Measurements from ENCODE around the gene CDC7. TPM values are rescaled to one million over a fixed set of nuclear protein-coding genes. Genes with fewer than 3 reads are reported as not detected.

The CDC7 gene
- total RNA-seq, 1 experiment from 2014 or later = 41.6 TPM

GRCh38 chr1:91455334-91455733 lies 45.3 kb upstream of the CDC7 start:
- Mint-ChIP-seq H3K36me3 (ENCODE audit: insufficient read depth in 1 of 3, low read depth in 3 of 3) (no peaks in the 10 kb centered on the region), H3K27ac (no peak overlapping the region), H3K4me1 (no peaks in the 10 kb centered on the region), H3K4me3 (no peak overlapping the region), H3K9me3 (no peaks in the 10 kb centered on the region), H3K27me3 (ENCODE audit: low read depth) (no peaks in the 10 kb centered on the region)
- H3K27me3 ChIP-seq (ENCODE audit: insufficient read depth, low read length) = no peaks in the 10 kb centered on the region
- H3K4me2 ChIP-seq (ENCODE audit: insufficient read depth, insufficient read length, low read length) = no peak overlapping the region
- no peak overlapping the region for H4K5ac ChIP-seq (ENCODE audit: insufficient read length, low read depth, low read length)
- H3K79me1 ChIP-seq (ENCODE audit: insufficient read depth, low read depth, low read length, poor library complexity, severe bottlenecking) = no peaks in the 10 kb centered on the region
- H3K4ac ChIP-seq (ENCODE audit: low read depth, low read length) = no peak overlapping the region
- H4K20me1 ChIP-seq (ENCODE audit: control insufficient read depth, insufficient read depth, insufficient read length) = no peaks in the 10 kb centered on the region
- no peak overlapping the region for H2BK5ac ChIP-seq (ENCODE audit: insufficient read length, low read length)
- no peak overlapping the region for H2AFZ ChIP-seq (ENCODE audit: low read length)
- no peak overlapping the region for H4K8ac ChIP-seq (replicated peaks; ENCODE audit: insufficient read length, low read depth, low read length)
- H3K56ac ChIP-seq (ENCODE audit: insufficient read length, low read depth, low read length) = no peak overlapping the region
- no peak overlapping the region for H2BK12ac ChIP-seq (ENCODE audit: insufficient read length, low read depth, low read length)
- no peak overlapping the region for H3T11ph ChIP-seq (ENCODE audit: low read length)
- no peak overlapping the region for H3K23ac ChIP-seq (ENCODE audit: insufficient read length, low read depth, low read length)
- H3K79me2 ChIP-seq (ENCODE audit: insufficient read depth, low read length) = no peaks in the 10 kb centered on the region
- no peaks in the 10 kb centered on the region for H3K9me3 ChIP-seq (ENCODE audit: control insufficient read depth, low read depth, low read length)
- WGBS (ENCODE audit: extremely low coverage, insufficient read length, low lambda C conversion rate) = no CpG with 5 or more reads among the region's 3 CpGs
- no peaks in the 10 kb centered on the region for H3K23me2 ChIP-seq (ENCODE audit: insufficient read length, low read depth, low read length, poor library complexity, severe bottlenecking)
- no peak for TF ChIP-seq CTCF (conservative IDR thresholded peaks at IDR 0.05)
- no peak overlapping the region for H3K9ac ChIP-seq (ENCODE audit: extremely low read depth, insufficient read length, low read length)
- DNase-seq = no peak
- no peak overlapping the region for H2BK120ac ChIP-seq (ENCODE audit: low read depth, low read length, poor library complexity, severe bottlenecking)
- H3K4me1 ChIP-seq (ENCODE audit: insufficient read depth, low read length) = no peaks in the 10 kb centered on the region
- H2AK5ac ChIP-seq (ENCODE audit: insufficient read length, low read length) = no peak overlapping the region
- H3K18ac ChIP-seq (ENCODE audit: insufficient read length, low read depth, low read length) = no peak overlapping the region
- no peak overlapping the region for H3K27ac ChIP-seq (ENCODE audit: insufficient read length, low read depth, low read length)
- no peak overlapping the region for H2BK20ac ChIP-seq (ENCODE audit: low read depth, low read length, poor library complexity, severe bottlenecking)
- H4K91ac ChIP-seq (ENCODE audit: insufficient read length, low read depth, low read length) = no peak overlapping the region
- no peak overlapping the region for H3K14ac ChIP-seq (ENCODE audit: insufficient read depth, low read length)
- H2BK15ac ChIP-seq (ENCODE audit: low read depth, low read length) = no peak overlapping the region
